Measurements from ENCODE around the gene RBM47. TPM values are rescaled to one million over a fixed set of nuclear protein-coding genes. Genes with fewer than 3 reads are reported as not detected.
"Not testable (repeated sequence)": the region's sequence is repeated elsewhere in the genome, so short reads cannot be mapped to it uniquely, and the experiment has no call there.

Gene RBM47
- total and polyA plus RNA-seq, 4 experiments from 2014 or later: 0.10 to 1.5 (median 0.87) TPM

- no peaks in the 10 kb centered on the region for H3K36me3 Mint-ChIP-seq
- no peak for DNase-seq
- intact Hi-C loops (cut with micrococcal nuclease): no loop called here
- H3K4me1 Mint-ChIP-seq: peaks cover 0 to 3% (median 0%) of the 10 kb centered on the region in 4 donors
- POLR2A ChIA-PET (ENCODE audit: partially characterized antibody): no interaction called here
- no peak overlapping the region for H3K4me3 Mint-ChIP-seq
- CTCF ChIA-PET (ENCODE audit: partially characterized antibody): interaction anchor here (1.2 to 1.3 kb wide), 2 partner anchors 11 kb away, joined by 3 read pairs; no protein-coding TSS in a partner anchor
- H3K27ac Mint-ChIP-seq: no peak overlapping the region
- no peaks in the 10 kb centered on the region for H3K9me3 Mint-ChIP-seq
- Histone ChIP-seq H3K27ac (ENCODE audit: low read depth, low read length) (no peak overlapping the region), H3K4me1 (ENCODE audit: insufficient read depth, low read length) (no peaks in the 10 kb centered on the region), H3K4me3 (ENCODE audit: low read length in 2 of 2) (no peak overlapping the region), H3K27me3 (ENCODE audit: insufficient read depth, low read length) (no peaks in the 10 kb centered on the region), H3K9me3 (ENCODE audit: control insufficient read depth in 1 of 2, low read length in 2 of 2) (no peaks in the 10 kb centered on the region), H3K36me3 (ENCODE audit: insufficient read depth, low read length) (no peaks in the 10 kb centered on the region)
- H3K27me3 Mint-ChIP-seq: peaks cover 0 to 2% of the 10 kb centered on the region in 2 donors
Measured at GRCh38 chr4:40562208-40562607, 67.5 kb downstream of the RBM47 start.

GRCh38 chr4:40561543-40562177 lies 68.0 kb downstream of the RBM47 start:
- intact Hi-C loops (cut with micrococcal nuclease); H3K36me3 Mint-ChIP-seq; H3K27ac ChIP-seq (ENCODE audit: low read depth, low read length); H3K4me3 ChIP-seq (ENCODE audit: low read length in 2 of 2); H3K4me1 Mint-ChIP-seq; H3K4me3 Mint-ChIP-seq; H3K27me3 ChIP-seq (ENCODE audit: insufficient read depth, low read length); H3K9me3 Mint-ChIP-seq; POLR2A ChIA-PET (ENCODE audit: partially characterized antibody); H3K27ac Mint-ChIP-seq; H3K9me3 ChIP-seq (ENCODE audit: control insufficient read depth in 1 of 2, low read length in 2 of 2); DNase-seq; H3K27me3 Mint-ChIP-seq; H3K4me1 ChIP-seq (ENCODE audit: insufficient read depth, low read length); H3K36me3 ChIP-seq (ENCODE audit: insufficient read depth, low read length): not testable (repeated sequence)
- CTCF ChIA-PET (ENCODE audit: partially characterized antibody): interaction anchor here (1.2 to 1.3 kb wide), 2 partner anchors 11 kb away, joined by 3 read pairs; no protein-coding TSS in a partner anchor

GRCh38 chr4:40559585-40560465 lies 69.8 kb downstream of the RBM47 start:
- Mint-ChIP-seq H3K36me3 (no peaks in the 10 kb centered on the region), H3K27ac (peak overlapping the region in 1 of 7 donors; percentile 49), H3K4me1 (peaks cover 0 to 3% (median 0%) of the 10 kb centered on the region in 4 donors), H3K9me3 (no peaks in the 10 kb centered on the region), H3K4me3 (no peak overlapping the region), H3K27me3 (peaks cover 0 to 2% of the 10 kb centered on the region in 2 donors)
- Histone ChIP-seq H3K27ac (ENCODE audit: low read depth, low read length) (no peak overlapping the region), H3K9me3 (ENCODE audit: control insufficient read depth in 1 of 2, low read length in 2 of 2) (no peaks in the 10 kb centered on the region), H3K4me3 (ENCODE audit: low read length in 2 of 2) (no peak overlapping the region), H3K4me1 (ENCODE audit: insufficient read depth, low read length) (no peaks in the 10 kb centered on the region), H3K27me3 (ENCODE audit: insufficient read depth, low read length) (no peaks in the 10 kb centered on the region), H3K36me3 (ENCODE audit: insufficient read depth, low read length) (no peaks in the 10 kb centered on the region)
- intact Hi-C loops (cut with micrococcal nuclease): no loop called here
- no peak for DNase-seq
- ChIA-PET CTCF (ENCODE audit: partially characterized antibody) (no interaction called here), POLR2A (ENCODE audit: partially characterized antibody) (no interaction called here)

GRCh38 chr4:40557736-40558135 lies 71.9 kb downstream of the RBM47 start:
- H3K4me1 Mint-ChIP-seq: peaks cover 0 to 5% (median 1%) of the 10 kb centered on the region in 4 donors
- no peaks in the 10 kb centered on the region for H3K36me3 Mint-ChIP-seq
- H3K27ac ChIP-seq (ENCODE audit: low read depth, low read length): no peak overlapping the region
- H3K9me3 Mint-ChIP-seq: no peaks in the 10 kb centered on the region
- intact Hi-C loops (cut with micrococcal nuclease): no loop called here
- H3K4me3 ChIP-seq (ENCODE audit: low read length in 2 of 2): no peak overlapping the region
- H3K27me3 Mint-ChIP-seq: peaks cover 0 to 2% of the 10 kb centered on the region in 2 donors
- no peaks in the 10 kb centered on the region for H3K9me3 ChIP-seq (ENCODE audit: control insufficient read depth in 1 of 2, low read length in 2 of 2)
- DNase-seq: no peak
- POLR2A ChIA-PET (ENCODE audit: partially characterized antibody): no interaction called here
- no peaks in the 10 kb centered on the region for H3K4me1 ChIP-seq (ENCODE audit: insufficient read depth, low read length)
- H3K27me3 ChIP-seq (ENCODE audit: insufficient read depth, low read length): no peaks in the 10 kb centered on the region
- H3K36me3 ChIP-seq (ENCODE audit: insufficient read depth, low read length): no peaks in the 10 kb centered on the region
- no peak overlapping the region for H3K4me3 Mint-ChIP-seq
- CTCF ChIA-PET (ENCODE audit: partially characterized antibody): no interaction called here
- no peak overlapping the region for H3K27ac Mint-ChIP-seq

- Histone ChIP-seq H3K27me3 (ENCODE audit: insufficient read depth, low read length) (no peaks in the 10 kb centered on the region), H3K27ac (ENCODE audit: low read depth, low read length) (no peak overlapping the region), H3K36me3 (ENCODE audit: insufficient read depth, low read length) (no peaks in the 10 kb centered on the region), H3K4me3 (ENCODE audit: low read length in 2 of 2) (no peak overlapping the region), H3K4me1 (ENCODE audit: insufficient read depth, low read length) (no peaks in the 10 kb centered on the region), H3K9me3 (ENCODE audit: control insufficient read depth in 1 of 2, low read length in 2 of 2) (no peaks in the 10 kb centered on the region)
- Mint-ChIP-seq H3K27me3 (no peaks in the 10 kb centered on the region), H3K4me3 (no peak overlapping the region), H3K4me1 (peaks cover 7 to 24% (median 10%) of the 10 kb centered on the region in 4 donors), H3K36me3 (no peaks in the 10 kb centered on the region), H3K27ac (no peak overlapping the region), H3K9me3 (no peaks in the 10 kb centered on the region)
- ChIA-PET POLR2A (ENCODE audit: partially characterized antibody) (no interaction called here), CTCF (ENCODE audit: partially characterized antibody) (no interaction called here)
- intact Hi-C loops (cut with micrococcal nuclease): no loop called here
- DNase-seq: no peak
Measured at GRCh38 chr4:40555176-40555900, 74.3 kb downstream of the RBM47 start.

GRCh38 chr4:40554641-40555040 lies 75.0 kb downstream of the RBM47 start:
- CTCF ChIA-PET (ENCODE audit: partially characterized antibody): not testable (repeated sequence)

GRCh38 chr4:40553995-40554394 lies 75.7 kb downstream of the RBM47 start:
- Histone ChIP-seq H3K36me3 (ENCODE audit: insufficient read depth, low read length) (no peaks in the 10 kb centered on the region), H3K4me1 (ENCODE audit: insufficient read depth, low read length) (no peaks in the 10 kb centered on the region), H3K4me3 (ENCODE audit: low read length in 2 of 2) (no peak overlapping the region), H3K27me3 (ENCODE audit: insufficient read depth, low read length) (no peaks in the 10 kb centered on the region), H3K27ac (ENCODE audit: low read depth, low read length) (no peak overlapping the region), H3K9me3 (ENCODE audit: control insufficient read depth in 1 of 2, low read length in 2 of 2) (no peaks in the 10 kb centered on the region)
- DNase-seq: no peak
- POLR2A ChIA-PET (ENCODE audit: partially characterized antibody): no interaction called here
- H3K27ac Mint-ChIP-seq: peak overlapping the region in 1 of 7 donors; percentile 17
- H3K4me1 Mint-ChIP-seq: peaks cover 7 to 26% (median 10%) of the 10 kb centered on the region in 4 donors
- CTCF ChIA-PET (ENCODE audit: partially characterized antibody): no interaction called here
- H3K36me3 Mint-ChIP-seq: no peaks in the 10 kb centered on the region
- H3K9me3 Mint-ChIP-seq: no peaks in the 10 kb centered on the region
- H3K27me3 Mint-ChIP-seq: no peaks in the 10 kb centered on the region
- intact Hi-C loops (cut with micrococcal nuclease): no loop called here
- no peak overlapping the region for H3K4me3 Mint-ChIP-seq

More at GRCh38 chr4:40554641-40555040, 75.0 kb downstream of the RBM47 start:
- H3K4me1 Mint-ChIP-seq: peaks cover 7 to 26% (median 10%) of the 10 kb centered on the region in 4 donors
- DNase-seq; H3K27ac Mint-ChIP-seq; intact Hi-C loops (cut with micrococcal nuclease); H3K27me3 Mint-ChIP-seq; H3K4me1 ChIP-seq (ENCODE audit: insufficient read depth, low read length); H3K4me3 ChIP-seq (ENCODE audit: low read length in 2 of 2); H3K4me3 Mint-ChIP-seq; H3K36me3 ChIP-seq (ENCODE audit: insufficient read depth, low read length); H3K36me3 Mint-ChIP-seq; H3K9me3 ChIP-seq (ENCODE audit: control insufficient read depth in 1 of 2, low read length in 2 of 2); H3K27me3 ChIP-seq (ENCODE audit: insufficient read depth, low read length); H3K9me3 Mint-ChIP-seq; POLR2A ChIA-PET (ENCODE audit: partially characterized antibody); H3K27ac ChIP-seq (ENCODE audit: low read depth, low read length): not testable (repeated sequence)
